ENCODE measurements around the gene ZDHHC24.
A peak's percentile ranks its signal among the peaks of the same experiment; 100 is the strongest.

Gene ZDHHC24

DNA sequence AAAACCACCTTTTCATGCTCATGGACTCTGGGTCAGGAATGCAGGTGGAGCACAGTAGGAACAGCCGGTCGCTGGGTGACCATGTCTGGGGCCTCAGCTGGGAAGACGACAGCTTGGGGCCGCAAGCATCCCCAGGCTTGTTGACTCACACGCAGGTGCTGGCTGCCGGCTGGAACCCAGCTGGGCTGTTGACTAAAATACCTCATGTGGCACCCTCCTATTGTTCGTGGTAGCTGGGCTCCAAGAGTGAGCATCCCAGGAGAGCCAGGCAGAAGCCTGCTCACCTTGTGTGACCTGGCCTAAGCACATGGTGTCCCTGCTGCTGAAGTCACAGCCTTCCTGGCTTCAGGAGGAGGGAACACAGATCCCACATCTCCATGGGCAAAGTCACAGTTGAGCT lies 56.2 kb downstream of the ZDHHC24 start:
- no peaks in the 10 kb centered on the region for H3K27me3 ChIP-seq (replicated peaks; ENCODE audit: control insufficient read depth, insufficient read depth, low read length, poor library complexity, severe bottlenecking)
- no peak overlapping the region for H3K4me3 ChIP-seq (ENCODE audit: insufficient read depth, low read depth, low read length, poor library complexity, severe bottlenecking)
- no peaks in the 10 kb centered on the region for H3K9me3 ChIP-seq (ENCODE audit: control insufficient read depth, low read length)
- no peak for DNase-seq
- peaks cover 34% of the 10 kb centered on the region for H3K36me3 ChIP-seq (ENCODE audit: control insufficient read depth, insufficient read depth, low read length)
- no peak overlapping the region for H3K27ac ChIP-seq (ENCODE audit: insufficient read depth, low read length, poor library complexity, severe bottlenecking)
- no peaks in the 10 kb centered on the region for H3K4me1 ChIP-seq (ENCODE audit: control insufficient read depth, insufficient read depth, low read length, poor library complexity, severe bottlenecking)

DNA sequence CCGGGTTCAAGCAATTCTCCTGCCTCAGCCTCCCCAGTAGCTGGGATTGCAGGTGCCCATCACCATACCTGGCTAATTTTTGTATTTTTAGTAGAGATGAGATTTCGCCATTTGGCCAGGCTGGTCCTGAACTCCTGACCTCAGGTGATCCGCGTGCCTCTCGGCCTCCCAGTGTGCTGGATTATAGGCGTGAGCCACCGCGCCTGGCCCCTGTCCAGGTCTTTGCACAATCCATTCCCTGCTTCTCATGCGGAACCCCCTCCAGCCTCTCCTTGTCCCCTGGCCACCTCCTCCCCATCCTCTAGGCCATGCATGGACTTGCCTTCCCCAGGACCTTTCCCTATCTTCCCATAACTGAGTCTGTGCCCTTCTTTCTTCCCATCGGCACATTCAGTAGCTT lies 56.9 kb downstream of the ZDHHC24 start:
- H3K4me3 ChIP-seq (ENCODE audit: insufficient read depth, low read depth, low read length, poor library complexity, severe bottlenecking): no peak overlapping the region
- no peaks in the 10 kb centered on the region for H3K4me1 ChIP-seq (ENCODE audit: control insufficient read depth, insufficient read depth, low read length, poor library complexity, severe bottlenecking)
- DNase-seq: no peak
- H3K9me3 ChIP-seq (ENCODE audit: control insufficient read depth, low read length): no peaks in the 10 kb centered on the region
- no peak overlapping the region for H3K27ac ChIP-seq (ENCODE audit: insufficient read depth, low read length, poor library complexity, severe bottlenecking)
- peaks cover 34% of the 10 kb centered on the region for H3K36me3 ChIP-seq (ENCODE audit: control insufficient read depth, insufficient read depth, low read length)
- no peaks in the 10 kb centered on the region for H3K27me3 ChIP-seq (replicated peaks; ENCODE audit: control insufficient read depth, insufficient read depth, low read length, poor library complexity, severe bottlenecking)

GRCh38 chr11:66484806-66485380 lies 61.0 kb downstream of the ZDHHC24 start:
- Histone ChIP-seq H3K27ac (ENCODE audit: insufficient read depth, low read length, poor library complexity, severe bottlenecking) (no peak overlapping the region), H3K9me3 (ENCODE audit: control insufficient read depth, low read length) (no peaks in the 10 kb centered on the region), H3K4me3 (ENCODE audit: insufficient read depth, low read depth, low read length, poor library complexity, severe bottlenecking) (no peak overlapping the region), H3K27me3 (replicated peaks; ENCODE audit: control insufficient read depth, insufficient read depth, low read length, poor library complexity, severe bottlenecking) (no peaks in the 10 kb centered on the region), H3K36me3 (ENCODE audit: control insufficient read depth, insufficient read depth, low read length) (peaks cover 22% of the 10 kb centered on the region), H3K4me1 (ENCODE audit: control insufficient read depth, insufficient read depth, low read length, poor library complexity, severe bottlenecking) (peaks cover 7% of the 10 kb centered on the region)
- DNase-seq: no peak

DNA sequence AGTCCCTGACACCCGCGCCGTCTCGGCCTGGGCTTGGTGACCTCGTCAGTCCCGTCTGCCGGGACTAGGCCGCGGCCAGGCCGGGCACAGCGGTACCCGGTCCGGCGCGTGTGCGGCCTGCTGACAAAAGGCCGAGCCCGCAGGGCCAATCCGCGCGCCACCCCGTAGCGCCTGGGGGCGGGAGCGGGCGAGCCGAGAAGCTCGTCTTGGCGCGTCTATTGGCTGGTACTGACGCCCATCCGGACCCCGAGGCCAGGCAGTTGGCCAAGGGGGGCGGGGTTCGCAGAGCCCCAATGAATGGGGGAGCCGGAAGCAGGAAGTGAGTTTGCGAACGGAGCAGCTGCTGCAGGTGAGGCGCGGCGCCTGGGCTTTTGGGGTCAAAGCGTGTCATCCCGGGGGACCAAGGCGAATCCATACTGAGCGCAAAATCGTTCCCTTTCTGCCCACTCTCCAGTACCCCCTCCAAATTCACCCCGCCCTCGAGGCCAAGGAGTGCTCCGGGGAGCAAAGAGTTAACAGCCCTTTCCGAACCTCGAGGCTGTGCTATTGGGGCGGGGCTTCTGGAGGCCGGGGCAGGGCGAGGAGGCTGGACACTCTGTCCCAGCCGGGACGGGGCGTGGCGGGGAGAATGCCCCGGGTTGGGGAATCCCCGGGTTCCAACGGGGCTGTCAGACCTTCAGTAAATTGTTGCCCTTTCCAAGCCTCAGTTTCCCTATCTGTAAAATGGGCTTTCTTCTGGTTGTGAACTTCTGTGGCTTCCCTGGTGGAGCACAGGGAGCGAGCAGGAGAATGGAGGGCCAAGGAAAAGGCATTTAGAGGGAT lies 65.5 kb downstream of the ZDHHC24 start, which contains the start of gene DPP3:
DPP3 (plus strand) TSS at position 318 of the 822 bp plus-strand sequence. CDS start 1,767 bp downstream, outside the sequence.
- Histone ChIP-seq H3K27me3 (replicated peaks; ENCODE audit: control insufficient read depth, insufficient read depth, low read length, poor library complexity, severe bottlenecking) (no peaks in the 10 kb centered on the region), H3K9me3 (ENCODE audit: control insufficient read depth, low read length) (no peaks in the 10 kb centered on the region), H3K36me3 (ENCODE audit: control insufficient read depth, insufficient read depth, low read length) (peaks cover 4% of the 10 kb centered on the region), H3K4me1 (ENCODE audit: control insufficient read depth, insufficient read depth, low read length, poor library complexity, severe bottlenecking) (peaks cover 17% of the 10 kb centered on the region), H3K4me3 (ENCODE audit: insufficient read depth, low read depth, low read length, poor library complexity, severe bottlenecking) (peak within 1 kb of the TSS; percentile 76), H3K27ac (ENCODE audit: insufficient read depth, low read length, poor library complexity, severe bottlenecking) (peak within 1 kb of the TSS; percentile 77)
- DNase-seq: peak; percentile 84 to 93 (median 93)

DNA sequence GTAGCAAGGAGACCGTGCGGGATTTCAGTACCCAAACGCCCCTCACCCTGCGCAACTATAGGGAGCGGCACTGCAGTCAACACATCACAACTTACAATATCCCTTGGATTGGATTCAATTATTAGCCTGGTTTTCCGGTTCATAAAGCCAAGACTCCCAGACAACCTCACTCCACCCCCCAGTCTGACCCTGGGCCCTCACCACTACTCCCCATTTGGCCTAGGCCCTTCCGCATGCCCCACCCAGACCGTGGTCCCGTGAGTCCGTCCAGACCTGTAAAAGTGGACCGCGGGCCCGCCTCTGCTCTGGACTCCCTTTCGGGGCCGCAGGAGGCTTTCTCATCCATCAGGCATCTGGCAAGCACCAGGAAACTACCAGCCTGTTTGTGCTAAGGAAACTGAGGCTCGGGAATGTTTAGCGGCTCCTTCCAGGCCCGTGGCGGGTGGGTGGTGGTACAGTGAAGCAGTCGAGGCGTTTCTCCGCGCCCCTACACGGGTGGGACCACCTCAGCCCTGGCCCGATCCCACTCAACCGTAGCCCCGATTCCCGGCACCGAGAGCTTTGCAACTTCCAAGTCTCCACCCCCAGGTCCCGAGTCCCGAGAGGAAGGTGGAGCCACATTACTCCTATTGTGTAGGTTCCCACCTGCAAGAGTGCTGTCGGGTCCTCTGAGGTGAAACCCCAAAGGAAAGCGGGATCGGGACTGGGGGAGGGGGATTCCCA lies 66.3 kb downstream of the ZDHHC24 start:
- peak overlapping the region; percentile 77 for H3K27ac ChIP-seq (ENCODE audit: insufficient read depth, low read length, poor library complexity, severe bottlenecking)
- H3K9me3 ChIP-seq (ENCODE audit: control insufficient read depth, low read length): no peaks in the 10 kb centered on the region
- no peaks in the 10 kb centered on the region for H3K27me3 ChIP-seq (replicated peaks; ENCODE audit: control insufficient read depth, insufficient read depth, low read length, poor library complexity, severe bottlenecking)
- no peak for DNase-seq
- peak overlapping the region; percentile 76 for H3K4me3 ChIP-seq (ENCODE audit: insufficient read depth, low read depth, low read length, poor library complexity, severe bottlenecking)
- H3K4me1 ChIP-seq (ENCODE audit: control insufficient read depth, insufficient read depth, low read length, poor library complexity, severe bottlenecking): peaks cover 17% of the 10 kb centered on the region
- H3K36me3 ChIP-seq (ENCODE audit: control insufficient read depth, insufficient read depth, low read length): no peaks in the 10 kb centered on the region

DNA sequence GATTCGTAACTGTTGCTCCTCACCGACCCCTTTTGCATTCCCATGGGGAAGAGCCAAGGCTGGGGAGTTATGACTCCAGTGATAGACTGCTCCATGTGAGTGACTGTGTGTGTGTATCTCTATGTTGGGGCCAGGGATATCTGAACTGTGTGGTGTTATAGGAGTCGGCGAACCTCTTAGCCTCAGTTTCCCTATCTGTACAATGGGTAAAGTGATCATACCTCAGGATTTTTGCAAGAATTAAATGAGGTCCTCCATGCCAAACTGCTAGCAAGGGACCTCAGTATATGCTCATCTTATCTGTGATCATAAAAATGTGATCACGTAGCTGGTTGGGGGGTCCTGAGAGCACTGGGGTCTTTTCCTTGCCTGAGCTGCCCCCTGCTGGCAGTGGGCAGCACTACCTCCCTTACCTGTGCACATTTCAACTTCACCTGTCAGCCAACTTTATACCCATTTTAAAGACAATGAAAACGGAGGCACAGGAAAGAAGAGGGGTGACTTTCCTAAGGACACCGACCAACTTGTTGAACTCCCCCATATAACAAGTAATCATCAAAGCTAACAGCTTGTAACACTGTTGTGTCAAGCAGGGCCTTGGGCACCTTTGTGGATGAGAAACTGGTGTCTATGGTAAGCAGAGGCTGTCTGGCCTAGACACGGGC lies 67.0 kb downstream of the ZDHHC24 start:
- DNase-seq: no peak
- H3K27me3 ChIP-seq (replicated peaks; ENCODE audit: control insufficient read depth, insufficient read depth, low read length, poor library complexity, severe bottlenecking): no peaks in the 10 kb centered on the region
- H3K27ac ChIP-seq (ENCODE audit: insufficient read depth, low read length, poor library complexity, severe bottlenecking): peak overlapping the region; percentile 77
- H3K36me3 ChIP-seq (ENCODE audit: control insufficient read depth, insufficient read depth, low read length): peaks cover 2% of the 10 kb centered on the region
- no peak overlapping the region for H3K4me3 ChIP-seq (ENCODE audit: insufficient read depth, low read depth, low read length, poor library complexity, severe bottlenecking)
- no peaks in the 10 kb centered on the region for H3K9me3 ChIP-seq (ENCODE audit: control insufficient read depth, low read length)
- H3K4me1 ChIP-seq (ENCODE audit: control insufficient read depth, insufficient read depth, low read length, poor library complexity, severe bottlenecking): peaks cover 17% of the 10 kb centered on the region

DNA sequence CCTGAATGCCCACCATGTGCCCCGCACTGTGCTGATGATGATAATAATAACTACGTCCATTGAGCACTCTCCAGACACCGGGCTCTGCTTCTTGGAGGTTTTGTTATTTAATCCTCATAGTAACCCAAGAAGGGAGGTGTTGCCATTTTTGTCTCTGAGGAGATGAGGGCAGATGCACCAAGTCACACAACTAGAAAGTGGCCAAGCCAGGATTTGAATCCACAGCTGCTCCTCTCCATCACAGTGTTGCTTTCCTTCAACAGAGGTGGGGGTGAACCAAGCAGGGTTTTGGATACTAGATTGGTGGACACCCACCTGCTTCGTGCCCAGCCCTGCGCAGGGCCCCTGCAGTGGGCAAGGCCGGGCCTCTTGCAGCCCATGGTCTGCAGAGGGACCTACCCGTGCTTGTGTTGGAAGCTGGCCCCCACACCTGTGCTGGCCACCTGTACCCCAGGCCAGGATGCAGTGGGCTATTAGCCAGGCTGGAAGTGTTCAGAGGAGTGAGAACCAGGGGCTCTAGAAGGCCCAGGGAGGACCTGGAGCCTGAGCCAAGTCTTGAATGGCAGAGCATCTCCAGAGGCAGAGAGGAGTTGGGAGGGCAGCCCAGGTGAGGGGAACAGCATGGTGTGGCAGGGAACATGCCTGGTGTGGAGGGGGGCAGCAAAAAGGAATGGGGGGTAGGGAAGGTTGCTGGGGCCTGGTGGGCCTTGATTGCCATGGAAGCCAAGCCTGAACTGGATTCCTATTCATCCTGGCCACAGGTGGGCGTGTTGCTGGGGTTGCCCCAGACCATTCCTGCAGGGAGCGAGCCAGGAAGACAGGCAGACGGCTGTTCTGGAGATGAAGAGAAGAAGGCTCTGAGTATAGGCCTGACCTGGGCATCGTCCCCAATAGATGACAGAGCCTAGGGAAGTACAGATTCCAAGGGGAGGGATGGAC lies 68.3 kb downstream of the ZDHHC24 start:
- Histone ChIP-seq H3K9me3 (ENCODE audit: control insufficient read depth, low read length) (no peaks in the 10 kb centered on the region), H3K4me3 (ENCODE audit: insufficient read depth, low read depth, low read length, poor library complexity, severe bottlenecking) (no peak overlapping the region), H3K36me3 (ENCODE audit: control insufficient read depth, insufficient read depth, low read length) (peaks cover 13% of the 10 kb centered on the region), H3K4me1 (ENCODE audit: control insufficient read depth, insufficient read depth, low read length, poor library complexity, severe bottlenecking) (peaks cover 17% of the 10 kb centered on the region), H3K27ac (ENCODE audit: insufficient read depth, low read length, poor library complexity, severe bottlenecking) (no peak overlapping the region), H3K27me3 (replicated peaks; ENCODE audit: control insufficient read depth, insufficient read depth, low read length, poor library complexity, severe bottlenecking) (no peaks in the 10 kb centered on the region)
- no peak for DNase-seq

DNA sequence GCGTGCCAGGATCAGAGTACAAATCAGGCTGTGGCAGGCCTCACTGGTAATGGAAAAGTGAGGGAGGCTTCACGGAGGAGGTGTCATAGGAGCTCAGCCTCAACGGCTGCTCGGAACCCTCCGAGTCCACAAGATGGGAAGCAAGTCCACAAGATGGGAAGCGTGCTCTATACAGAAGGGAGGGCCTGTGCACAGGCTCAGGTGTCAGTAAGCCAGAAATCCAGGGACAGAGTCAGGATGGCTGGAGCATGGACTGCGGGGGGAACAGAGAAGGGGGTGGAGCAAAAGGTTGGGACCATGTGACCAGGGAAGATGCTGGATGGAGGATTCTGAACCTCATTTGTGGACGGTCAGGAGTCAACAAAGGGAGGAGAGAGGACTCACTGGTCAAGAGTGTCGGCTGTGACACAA lies 69.0 kb downstream of the ZDHHC24 start:
- H3K9me3 ChIP-seq (ENCODE audit: control insufficient read depth, low read length): no peaks in the 10 kb centered on the region
- no peak overlapping the region for H3K4me3 ChIP-seq (ENCODE audit: insufficient read depth, low read depth, low read length, poor library complexity, severe bottlenecking)
- DNase-seq: no peak

More for the DNA sequence above, 69.0 kb downstream of the ZDHHC24 start:
- Histone ChIP-seq H3K27me3 (replicated peaks; ENCODE audit: control insufficient read depth, insufficient read depth, low read length, poor library complexity, severe bottlenecking) (no peaks in the 10 kb centered on the region), H3K36me3 (ENCODE audit: control insufficient read depth, insufficient read depth, low read length) (peaks cover 16% of the 10 kb centered on the region), H3K4me1 (ENCODE audit: control insufficient read depth, insufficient read depth, low read length, poor library complexity, severe bottlenecking) (peaks cover 17% of the 10 kb centered on the region), H3K27ac (ENCODE audit: insufficient read depth, low read length, poor library complexity, severe bottlenecking) (no peak overlapping the region)
